ENCODE results near the gene STON2.
A peak's percentile ranks its signal among the peaks of the same experiment; 100 is the strongest.

STON2 gene

GRCh38 chr14:81332725-81333124, 67.4 kb downstream of the STON2 start:
- H3K9ac ChIP-seq (ENCODE audit: low read depth, low read length) = no peak overlapping the region
- H3K4me1 ChIP-seq (ENCODE audit: insufficient read depth, low read length) = 0 out of 2 replicates have a peak, but pooled peaks cover 3% of the 10 kb centered on the region
- no peaks in the 10 kb centered on the region for H3K36me3 ChIP-seq (ENCODE audit: insufficient read depth, low read length)
- no peaks in the 10 kb centered on the region for H3K27me3 ChIP-seq (ENCODE audit: insufficient read depth, low read length)
- no peaks in the 10 kb centered on the region for H3K9me3 ChIP-seq (ENCODE audit: insufficient read depth, low read depth, low read length)
- 97% methylated on average over 1 of the region's 1 CpG for WGBS
- H3K4me3 ChIP-seq (ENCODE audit: low read length) = no peak overlapping the region
- no peak overlapping the region for H3K27ac ChIP-seq (ENCODE audit: low read depth, low read length)

GRCh38 chr14:81331229-81332021, 68.7 kb downstream of the STON2 start:
- 0 out of 2 replicates have a peak, but pooled peaks cover 3% of the 10 kb centered on the region for H3K4me1 ChIP-seq (ENCODE audit: insufficient read depth, low read length)
- 86% methylated on average over 4 of the region's 4 CpGs for WGBS

GRCh38 chr14:81330619-81331122, 69.5 kb downstream of the STON2 start:
- no peak overlapping the region for H3K4me3 ChIP-seq (ENCODE audit: low read length)
- H3K27me3 ChIP-seq (ENCODE audit: insufficient read depth, low read length) = no peaks in the 10 kb centered on the region
- H3K9ac ChIP-seq (ENCODE audit: low read depth, low read length) = no peak overlapping the region
- H3K36me3 ChIP-seq (ENCODE audit: insufficient read depth, low read length) = no peaks in the 10 kb centered on the region
- peaks cover 5% of the 10 kb centered on the region; the same call in 1 of the 2 replicates for H3K4me1 ChIP-seq (ENCODE audit: insufficient read depth, low read length)
- H3K9me3 ChIP-seq (ENCODE audit: insufficient read depth, low read depth, low read length) = no peaks in the 10 kb centered on the region
- WGBS = 94% methylated on average over 2 of the region's 3 CpGs
- H3K27ac ChIP-seq (ENCODE audit: low read depth, low read length) = no peak overlapping the region

More at GRCh38 chr14:81331229-81332021, 68.7 kb downstream of the STON2 start:
- Histone ChIP-seq H3K27me3 (ENCODE audit: insufficient read depth, low read length) (no peaks in the 10 kb centered on the region), H3K4me3 (ENCODE audit: low read length) (no peak overlapping the region), H3K36me3 (ENCODE audit: insufficient read depth, low read length) (no peaks in the 10 kb centered on the region), H3K9me3 (ENCODE audit: insufficient read depth, low read depth, low read length) (no peaks in the 10 kb centered on the region), H3K27ac (ENCODE audit: low read depth, low read length) (no peak overlapping the region), H3K9ac (ENCODE audit: low read depth, low read length) (no peak overlapping the region)

- Histone ChIP-seq H3K27ac (ENCODE audit: low read depth, low read length) (no peak overlapping the region), H3K36me3 (ENCODE audit: insufficient read depth, low read length) (no peaks in the 10 kb centered on the region), H3K27me3 (ENCODE audit: insufficient read depth, low read length) (no peaks in the 10 kb centered on the region), H3K4me1 (ENCODE audit: insufficient read depth, low read length) (peaks cover 14% of the 10 kb centered on the region), H3K4me3 (ENCODE audit: low read length) (no peak overlapping the region), H3K9ac (ENCODE audit: low read depth, low read length) (no peak overlapping the region), H3K9me3 (ENCODE audit: insufficient read depth, low read depth, low read length) (no peaks in the 10 kb centered on the region)
- WGBS = 84% methylated on average over 9 of the region's 9 CpGs
Measured at GRCh38 chr14:81329640-81330381, 70.3 kb downstream of the STON2 start.

- no peak overlapping the region for H3K4me3 ChIP-seq (ENCODE audit: low read length)
- 97% methylated on average over 2 of the region's 2 CpGs for WGBS
- no peaks in the 10 kb centered on the region for H3K27me3 ChIP-seq (ENCODE audit: insufficient read depth, low read length)
- H3K9ac ChIP-seq (ENCODE audit: low read depth, low read length) = no peak overlapping the region
- no peak overlapping the region for H3K27ac ChIP-seq (ENCODE audit: low read depth, low read length)
- H3K4me1 ChIP-seq (ENCODE audit: insufficient read depth, low read length) = peaks cover 39% of the 10 kb centered on the region
- no peaks in the 10 kb centered on the region for H3K36me3 ChIP-seq (ENCODE audit: insufficient read depth, low read length)
- H3K9me3 ChIP-seq (ENCODE audit: insufficient read depth, low read depth, low read length) = no peaks in the 10 kb centered on the region
Measured at GRCh38 chr14:81326451-81326850, 73.7 kb downstream of the STON2 start.

GRCh38 chr14:81324011-81324410, 76.1 kb downstream of the STON2 start:
- H3K4me3 ChIP-seq (ENCODE audit: low read length) = peak overlapping the region; percentile 57
- peaks cover 2% of the 10 kb centered on the region; the same call in 1 of the 2 replicates for H3K36me3 ChIP-seq (ENCODE audit: insufficient read depth, low read length)
- H3K4me1 ChIP-seq (ENCODE audit: insufficient read depth, low read length) = peaks cover 36% of the 10 kb centered on the region
- H3K27me3 ChIP-seq (ENCODE audit: insufficient read depth, low read length) = no peaks in the 10 kb centered on the region
- peak overlapping the region; percentile 74 for H3K9ac ChIP-seq (ENCODE audit: low read depth, low read length)
- peak overlapping the region; percentile 68 for H3K27ac ChIP-seq (ENCODE audit: low read depth, low read length)
- WGBS = 10% methylated on average over 11 of the region's 11 CpGs
- H3K9me3 ChIP-seq (ENCODE audit: insufficient read depth, low read depth, low read length) = no peaks in the 10 kb centered on the region; the same call in 1 of the 2 replicates

- Histone ChIP-seq H3K4me1 (ENCODE audit: insufficient read depth, low read length) (peaks cover 36% of the 10 kb centered on the region), H3K4me3 (ENCODE audit: low read length) (peak overlapping the region; percentile 57), H3K27me3 (ENCODE audit: insufficient read depth, low read length) (no peaks in the 10 kb centered on the region), H3K9ac (ENCODE audit: low read depth, low read length) (peak overlapping the region; percentile 74; the same call in 1 of the 2 replicates), H3K9me3 (ENCODE audit: insufficient read depth, low read depth, low read length) (no peaks in the 10 kb centered on the region; the same call in 1 of the 2 replicates), H3K36me3 (ENCODE audit: insufficient read depth, low read length) (peaks cover 2% of the 10 kb centered on the region; the same call in 1 of the 2 replicates), H3K27ac (ENCODE audit: low read depth, low read length) (no peak overlapping the region)
- 78% methylated on average over 2 of the region's 2 CpGs for WGBS
Measured at GRCh38 chr14:81323093-81323492, 77.0 kb downstream of the STON2 start.

GRCh38 chr14:81319946-81320345, 80.2 kb downstream of the STON2 start:
- 93% methylated on average over 3 of the region's 3 CpGs for WGBS
- no peaks in the 10 kb centered on the region; the same call in 1 of the 2 replicates for H3K9me3 ChIP-seq (ENCODE audit: insufficient read depth, low read depth, low read length)
- H3K27ac ChIP-seq (ENCODE audit: low read depth, low read length) = no peak overlapping the region
- no peak overlapping the region for H3K9ac ChIP-seq (ENCODE audit: low read depth, low read length)
- H3K27me3 ChIP-seq (ENCODE audit: insufficient read depth, low read length) = no peaks in the 10 kb centered on the region
- peaks cover 2% of the 10 kb centered on the region; the same call in 1 of the 2 replicates for H3K36me3 ChIP-seq (ENCODE audit: insufficient read depth, low read length)
- peaks cover 41% of the 10 kb centered on the region for H3K4me1 ChIP-seq (ENCODE audit: insufficient read depth, low read length)
- no peak overlapping the region for H3K4me3 ChIP-seq (ENCODE audit: low read length)

GRCh38 chr14:81319314-81319713, 80.8 kb downstream of the STON2 start:
- Histone ChIP-seq H3K36me3 (ENCODE audit: insufficient read depth, low read length) (peaks cover 2% of the 10 kb centered on the region; the same call in 1 of the 2 replicates), H3K27ac (ENCODE audit: low read depth, low read length) (no peak overlapping the region), H3K27me3 (ENCODE audit: insufficient read depth, low read length) (no peaks in the 10 kb centered on the region), H3K4me1 (ENCODE audit: insufficient read depth, low read length) (peaks cover 41% of the 10 kb centered on the region), H3K9me3 (ENCODE audit: insufficient read depth, low read depth, low read length) (no peaks in the 10 kb centered on the region; the same call in 1 of the 2 replicates), H3K4me3 (ENCODE audit: low read length) (no peak overlapping the region), H3K9ac (ENCODE audit: low read depth, low read length) (no peak overlapping the region)
- WGBS = 98% methylated on average over 2 of the region's 2 CpGs

GRCh38 chr14:81315341-81315740, 84.8 kb downstream of the STON2 start:
- WGBS = under 1% methylated on average over 5 of the region's 5 CpGs

More at GRCh38 chr14:81315341-81315740, 84.8 kb downstream of the STON2 start:
- Histone ChIP-seq H3K36me3 (ENCODE audit: insufficient read depth, low read length) (0 out of 2 replicates have a peak, but pooled peaks cover under 1% of the 10 kb centered on the region), H3K9ac (ENCODE audit: low read depth, low read length) (peak overlapping the region; percentile 65; the same call in 1 of the 2 replicates), H3K27me3 (ENCODE audit: insufficient read depth, low read length) (no peaks in the 10 kb centered on the region), H3K9me3 (ENCODE audit: insufficient read depth, low read depth, low read length) (no peaks in the 10 kb centered on the region; the same call in 1 of the 2 replicates), H3K4me1 (ENCODE audit: insufficient read depth, low read length) (peaks cover 54% of the 10 kb centered on the region), H3K4me3 (ENCODE audit: low read length) (peak overlapping the region; percentile 30; the same call in 1 of the 2 replicates), H3K27ac (ENCODE audit: low read depth, low read length) (peak overlapping the region; percentile 94)

All from HUES64 (cell line).